Measurements from ENCODE around the gene KCNJ10. TPM values are rescaled to one million over a fixed set of nuclear protein-coding genes. Genes with fewer than 3 reads are reported as not detected.

KCNJ10 gene
- total and polyA plus RNA-seq, 2 experiments from 2014 or later = not detected

DNA sequence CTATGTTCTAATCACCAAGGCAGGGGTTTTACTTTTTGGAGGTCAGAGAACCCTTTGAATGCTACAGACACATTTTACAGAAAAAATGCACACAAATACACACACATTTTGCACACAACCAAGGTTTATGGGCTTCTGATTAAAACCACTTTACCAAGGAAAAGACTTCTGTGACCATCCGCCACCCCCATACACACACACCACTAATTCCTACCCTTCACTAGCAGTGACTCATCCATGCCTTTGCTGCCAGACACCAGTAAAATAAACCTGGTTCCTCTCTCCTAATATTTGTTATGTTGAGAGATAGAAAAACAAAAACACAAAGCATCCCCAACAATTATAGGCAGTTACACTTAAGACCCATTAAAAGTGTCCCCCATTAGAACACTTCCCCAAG lies 51.1 kb downstream of the KCNJ10 start:
- Histone ChIP-seq H3K27ac (no peak overlapping the region), H3K4me2 (no peak overlapping the region), H3K79me2 (no peaks in the 10 kb centered on the region), H2AFZ (no peak overlapping the region), H3K4me3 (no peak overlapping the region), H3K36me3 (replicated peaks; ENCODE audit: insufficient read depth, low read depth) (no peaks in the 10 kb centered on the region), H3K27me3 (peaks cover 3% of the 10 kb centered on the region), H4K20me1 (ENCODE audit: insufficient read depth, poor library complexity, severe bottlenecking) (no peaks in the 10 kb centered on the region), H3K4me1 (ENCODE audit: insufficient read depth) (peaks cover 8% of the 10 kb centered on the region), H3K9me3 (ENCODE audit: low read depth) (no peaks in the 10 kb centered on the region), H3K9me2 (replicated peaks; ENCODE audit: insufficient read depth) (no peaks in the 10 kb centered on the region)
- TF ChIP-seq EZH2phosphoT487 (IDR thresholded peaks at IDR 0.05; ENCODE audit: low read depth, severe bottlenecking, unreplicated experiment) (no peak), EZH2 (IDR thresholded peaks at IDR 0.05; ENCODE audit: borderline replicate concordance) (no peak)
- TF ChIP-seq, protein P1, sequence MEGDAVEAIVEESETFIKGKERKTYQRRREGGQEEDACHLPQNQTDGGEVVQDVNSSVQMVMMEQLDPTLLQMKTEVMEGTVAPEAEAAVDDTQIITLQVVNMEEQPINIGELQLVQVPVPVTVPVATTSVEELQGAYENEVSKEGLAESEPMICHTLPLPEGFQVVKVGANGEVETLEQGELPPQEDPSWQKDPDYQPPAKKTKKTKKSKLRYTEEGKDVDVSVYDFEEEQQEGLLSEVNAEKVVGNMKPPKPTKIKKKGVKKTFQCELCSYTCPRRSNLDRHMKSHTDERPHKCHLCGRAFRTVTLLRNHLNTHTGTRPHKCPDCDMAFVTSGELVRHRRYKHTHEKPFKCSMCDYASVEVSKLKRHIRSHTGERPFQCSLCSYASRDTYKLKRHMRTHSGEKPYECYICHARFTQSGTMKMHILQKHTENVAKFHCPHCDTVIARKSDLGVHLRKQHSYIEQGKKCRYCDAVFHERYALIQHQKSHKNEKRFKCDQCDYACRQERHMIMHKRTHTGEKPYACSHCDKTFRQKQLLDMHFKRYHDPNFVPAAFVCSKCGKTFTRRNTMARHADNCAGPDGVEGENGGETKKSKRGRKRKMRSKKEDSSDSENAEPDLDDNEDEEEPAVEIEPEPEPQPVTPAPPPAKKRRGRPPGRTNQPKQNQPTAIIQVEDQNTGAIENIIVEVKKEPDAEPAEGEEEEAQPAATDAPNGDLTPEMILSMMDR (IDR thresholded peaks at IDR 0.05; ENCODE audit: poor library complexity) = no peak
- 43% methylated on average over 1 of the region's 1 CpG for WGBS (ENCODE audit: low lambda C conversion rate, missing lambda C conversion rate)
- no peak for DNase-seq (ENCODE audit: low spot score)

GRCh38 chr1:160018347-160018746 lies 51.6 kb downstream of the KCNJ10 start:
- H3K4me1 ChIP-seq (ENCODE audit: insufficient read depth) = peaks cover 8% of the 10 kb centered on the region
- WGBS (ENCODE audit: low lambda C conversion rate, missing lambda C conversion rate) = 92% methylated on average over 3 of the region's 3 CpGs
- H3K36me3 ChIP-seq (replicated peaks; ENCODE audit: insufficient read depth, low read depth) = no peaks in the 10 kb centered on the region
- no peak overlapping the region for H3K4me2 ChIP-seq
- H4K20me1 ChIP-seq (ENCODE audit: insufficient read depth, poor library complexity, severe bottlenecking) = no peaks in the 10 kb centered on the region
- peaks cover 6% of the 10 kb centered on the region for H3K27me3 ChIP-seq
- no peaks in the 10 kb centered on the region for H3K9me2 ChIP-seq (replicated peaks; ENCODE audit: insufficient read depth)
- no peaks in the 10 kb centered on the region for H3K9me3 ChIP-seq (ENCODE audit: low read depth)
- no peaks in the 10 kb centered on the region for H3K79me2 ChIP-seq
- no peak overlapping the region for H2AFZ ChIP-seq
- TF ChIP-seq, protein P1 (IDR thresholded peaks at IDR 0.05; ENCODE audit: poor library complexity) = no peak
- TF ChIP-seq EZH2 (IDR thresholded peaks at IDR 0.05; ENCODE audit: borderline replicate concordance) = no peak
- no peak for TF ChIP-seq EZH2phosphoT487 (IDR thresholded peaks at IDR 0.05; ENCODE audit: low read depth, severe bottlenecking, unreplicated experiment)
- H3K4me3 ChIP-seq = no peak overlapping the region
- no peak for DNase-seq (ENCODE audit: low spot score)
- H3K27ac ChIP-seq = no peak overlapping the region

GRCh38 chr1:160017592-160017991 lies 52.4 kb downstream of the KCNJ10 start:
- Histone ChIP-seq H3K4me2 (no peak overlapping the region), H3K9me3 (ENCODE audit: low read depth) (no peaks in the 10 kb centered on the region), H3K36me3 (replicated peaks; ENCODE audit: insufficient read depth, low read depth) (no peaks in the 10 kb centered on the region), H2AFZ (no peak overlapping the region), H4K20me1 (ENCODE audit: insufficient read depth, poor library complexity, severe bottlenecking) (no peaks in the 10 kb centered on the region), H3K4me1 (ENCODE audit: insufficient read depth) (peaks cover 8% of the 10 kb centered on the region), H3K27me3 (peaks cover 5% of the 10 kb centered on the region), H3K79me2 (no peaks in the 10 kb centered on the region), H3K9me2 (replicated peaks; ENCODE audit: insufficient read depth) (no peaks in the 10 kb centered on the region), H3K27ac (no peak overlapping the region), H3K4me3 (no peak overlapping the region)
- WGBS (ENCODE audit: low lambda C conversion rate, missing lambda C conversion rate) = 83% methylated on average over 1 of the region's 1 CpG
- TF ChIP-seq EZH2 (IDR thresholded peaks at IDR 0.05; ENCODE audit: borderline replicate concordance) (no peak), EZH2phosphoT487 (IDR thresholded peaks at IDR 0.05; ENCODE audit: low read depth, severe bottlenecking, unreplicated experiment) (no peak)
- TF ChIP-seq, protein P1 (IDR thresholded peaks at IDR 0.05; ENCODE audit: poor library complexity) = no peak
- no peak for DNase-seq (ENCODE audit: low spot score)

DNA sequence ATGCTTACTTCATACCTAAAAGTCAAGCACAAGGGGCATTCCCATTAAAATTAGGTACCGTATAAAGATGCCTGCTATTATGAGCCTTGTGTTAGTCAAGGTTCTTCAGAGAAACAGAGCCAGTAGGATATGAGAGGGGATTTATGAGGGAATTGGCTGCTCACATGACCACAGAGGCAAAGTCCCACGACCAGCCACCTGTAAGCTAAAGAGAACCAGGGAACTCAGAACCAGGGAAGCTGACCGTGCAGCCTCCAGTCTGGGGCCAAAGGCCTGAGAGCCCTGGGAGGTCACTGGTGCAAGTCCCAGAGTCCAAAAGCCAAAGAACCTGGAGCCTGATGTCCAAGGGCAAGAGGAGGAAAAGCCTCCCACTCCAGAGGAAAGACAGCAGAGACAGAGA lies 58.2 kb downstream of the KCNJ10 start:
- Histone ChIP-seq H3K4me3 (no peak overlapping the region), H2AFZ (no peak overlapping the region), H3K79me2 (no peaks in the 10 kb centered on the region), H3K27ac (peak overlapping the region; percentile 31), H3K9me3 (ENCODE audit: low read depth) (no peaks in the 10 kb centered on the region), H4K20me1 (ENCODE audit: insufficient read depth, poor library complexity, severe bottlenecking) (no peaks in the 10 kb centered on the region), H3K4me2 (no peak overlapping the region), H3K9me2 (replicated peaks; ENCODE audit: insufficient read depth) (no peaks in the 10 kb centered on the region), H3K27me3 (peaks cover 5% of the 10 kb centered on the region), H3K4me1 (ENCODE audit: insufficient read depth) (no peaks in the 10 kb centered on the region), H3K36me3 (replicated peaks; ENCODE audit: insufficient read depth, low read depth) (no peaks in the 10 kb centered on the region)
- peak; percentile 39 for DNase-seq (ENCODE audit: low spot score)
- TF ChIP-seq EZH2 (IDR thresholded peaks at IDR 0.05; ENCODE audit: borderline replicate concordance) (no peak), EZH2phosphoT487 (IDR thresholded peaks at IDR 0.05; ENCODE audit: low read depth, severe bottlenecking, unreplicated experiment) (no peak)
- TF ChIP-seq, protein P1 (IDR thresholded peaks at IDR 0.05; ENCODE audit: poor library complexity) = no peak
- 61% methylated on average over 3 of the region's 3 CpGs for WGBS (ENCODE audit: low lambda C conversion rate, missing lambda C conversion rate)
